Astrocyte of the cerebellum (primary cell): ENCODE results near the gene CELF4.

Experiments used
- DNase-seq: peaks from one replicate; pipeline ENCODE4 v3.0.0-alpha.2; 2011; ENCODE audit warnings: low read depth
- H3K4me3 ChIP-seq: 2 replicates; pipeline ENCODE4 v1.5.1; 2011; ENCODE audit warnings: mild to moderate bottlenecking, low read depth, low read length, moderate library complexity
- in situ Hi-C: cut with HindIII; loops from 2 replicates; pipeline ENCODE4 v1.10.0; 2017; ENCODE audit warnings: low sequenced_read_pairs
- TF ChIP-seq, protein P1 (sequence below): IDR thresholded peaks from 2 replicates; pipeline ENCODE4 v1.5.1; 2012; ENCODE audit warnings: low read length, low read depth, moderate library complexity, mild to moderate bottlenecking; ENCODE audit errors: missing control alignments

The CELF4 gene

DNA sequence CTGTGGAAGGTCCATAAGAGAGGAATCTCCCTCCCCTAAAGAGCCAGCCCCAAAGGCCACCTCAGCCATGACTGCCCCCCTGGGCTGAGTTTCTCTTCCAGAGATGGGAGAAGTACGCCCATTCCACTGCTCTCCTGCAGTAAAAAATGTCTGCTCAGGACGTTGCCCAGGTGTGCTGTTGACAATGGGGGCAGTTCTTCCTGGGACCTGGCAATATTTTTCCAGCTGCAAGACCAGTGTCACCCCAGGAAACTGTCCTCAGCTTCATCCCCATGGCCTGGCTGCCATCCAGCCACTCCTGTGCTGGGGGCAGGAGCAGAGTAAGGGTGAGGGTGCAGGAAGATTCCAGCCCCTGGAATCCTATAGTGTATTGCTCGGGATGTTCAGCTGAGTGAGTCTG is 14.3 kb downstream of the CELF4 start:
- no peak for DNase-seq
- TF ChIP-seq, protein P1, sequence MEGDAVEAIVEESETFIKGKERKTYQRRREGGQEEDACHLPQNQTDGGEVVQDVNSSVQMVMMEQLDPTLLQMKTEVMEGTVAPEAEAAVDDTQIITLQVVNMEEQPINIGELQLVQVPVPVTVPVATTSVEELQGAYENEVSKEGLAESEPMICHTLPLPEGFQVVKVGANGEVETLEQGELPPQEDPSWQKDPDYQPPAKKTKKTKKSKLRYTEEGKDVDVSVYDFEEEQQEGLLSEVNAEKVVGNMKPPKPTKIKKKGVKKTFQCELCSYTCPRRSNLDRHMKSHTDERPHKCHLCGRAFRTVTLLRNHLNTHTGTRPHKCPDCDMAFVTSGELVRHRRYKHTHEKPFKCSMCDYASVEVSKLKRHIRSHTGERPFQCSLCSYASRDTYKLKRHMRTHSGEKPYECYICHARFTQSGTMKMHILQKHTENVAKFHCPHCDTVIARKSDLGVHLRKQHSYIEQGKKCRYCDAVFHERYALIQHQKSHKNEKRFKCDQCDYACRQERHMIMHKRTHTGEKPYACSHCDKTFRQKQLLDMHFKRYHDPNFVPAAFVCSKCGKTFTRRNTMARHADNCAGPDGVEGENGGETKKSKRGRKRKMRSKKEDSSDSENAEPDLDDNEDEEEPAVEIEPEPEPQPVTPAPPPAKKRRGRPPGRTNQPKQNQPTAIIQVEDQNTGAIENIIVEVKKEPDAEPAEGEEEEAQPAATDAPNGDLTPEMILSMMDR = no peak
- in situ Hi-C loops = no loop called here
- no peak overlapping the region for H3K4me3 ChIP-seq

DNA sequence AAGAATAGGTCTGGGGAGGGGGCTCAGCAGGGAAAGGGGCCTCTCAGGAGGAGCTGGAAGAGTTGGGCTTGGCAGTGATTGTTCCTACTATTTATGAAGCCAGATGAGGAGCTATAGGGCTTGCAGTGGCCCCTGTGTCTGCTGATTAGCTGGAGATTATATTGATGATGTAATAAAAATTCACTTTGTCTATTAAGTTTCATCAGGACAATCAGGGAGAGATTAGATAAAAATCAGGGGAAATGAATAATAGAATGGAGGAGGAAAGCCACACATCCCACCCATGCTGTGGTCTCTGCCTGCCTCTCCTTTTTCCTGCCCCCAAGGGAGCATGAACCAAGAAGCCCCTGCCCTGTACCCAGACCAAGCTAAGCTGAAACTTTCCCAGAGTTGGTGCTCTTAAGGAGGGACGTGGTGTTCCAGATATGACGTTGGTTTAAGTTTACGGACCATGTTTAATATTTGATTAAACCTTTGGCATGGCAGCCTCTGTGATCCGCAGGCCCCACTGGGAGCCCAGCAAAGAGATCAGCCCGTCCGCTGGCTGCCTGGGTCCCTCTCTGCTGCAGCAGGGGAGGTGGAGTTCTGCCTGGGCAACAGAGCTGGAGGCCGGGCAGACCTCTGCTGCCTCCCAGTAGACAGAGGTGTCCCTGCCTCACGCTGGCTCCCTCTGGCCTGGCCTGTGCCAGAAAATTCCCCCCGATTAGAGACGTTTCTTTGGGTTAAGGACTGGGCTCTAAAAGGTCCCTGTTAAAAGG is 15.3 kb downstream of the CELF4 start:
- no peak for DNase-seq
- H3K4me3 ChIP-seq = no peak overlapping the region
- TF ChIP-seq, protein P1 = no peak
- in situ Hi-C loops = no loop called here

DNA sequence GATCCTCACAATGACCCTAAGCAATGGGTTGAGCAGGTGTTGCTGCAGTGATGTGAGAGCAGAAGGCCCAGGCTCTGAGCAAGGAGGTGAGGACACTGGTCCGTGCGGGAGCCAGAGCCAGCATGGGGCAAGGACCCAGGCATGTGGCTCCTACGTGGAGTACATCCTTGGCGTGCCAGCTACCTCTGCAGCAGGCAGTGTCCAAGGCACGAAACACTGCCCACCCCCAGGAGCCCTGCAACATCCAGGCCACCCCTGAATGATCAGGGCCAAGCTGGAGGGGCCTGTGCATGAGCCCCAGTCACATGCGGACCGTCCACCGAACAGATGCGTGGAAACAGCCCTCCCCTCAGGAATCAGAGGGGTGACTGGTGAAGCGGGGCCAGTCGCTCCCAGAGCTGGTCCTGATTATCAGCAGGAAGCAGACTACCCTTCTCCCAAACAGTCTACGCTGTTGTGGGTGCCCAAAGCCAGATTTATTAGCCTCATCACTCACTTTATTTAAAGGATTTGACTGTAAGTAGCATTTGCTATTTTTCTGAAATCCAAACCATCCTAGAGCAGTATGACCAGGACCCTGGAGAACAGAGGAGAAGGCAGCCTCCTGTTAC is 16.8 kb downstream of the CELF4 start:
- in situ Hi-C loops = no loop called here
- H3K4me3 ChIP-seq = no peak overlapping the region
- TF ChIP-seq, protein P1 = no peak

DNA sequence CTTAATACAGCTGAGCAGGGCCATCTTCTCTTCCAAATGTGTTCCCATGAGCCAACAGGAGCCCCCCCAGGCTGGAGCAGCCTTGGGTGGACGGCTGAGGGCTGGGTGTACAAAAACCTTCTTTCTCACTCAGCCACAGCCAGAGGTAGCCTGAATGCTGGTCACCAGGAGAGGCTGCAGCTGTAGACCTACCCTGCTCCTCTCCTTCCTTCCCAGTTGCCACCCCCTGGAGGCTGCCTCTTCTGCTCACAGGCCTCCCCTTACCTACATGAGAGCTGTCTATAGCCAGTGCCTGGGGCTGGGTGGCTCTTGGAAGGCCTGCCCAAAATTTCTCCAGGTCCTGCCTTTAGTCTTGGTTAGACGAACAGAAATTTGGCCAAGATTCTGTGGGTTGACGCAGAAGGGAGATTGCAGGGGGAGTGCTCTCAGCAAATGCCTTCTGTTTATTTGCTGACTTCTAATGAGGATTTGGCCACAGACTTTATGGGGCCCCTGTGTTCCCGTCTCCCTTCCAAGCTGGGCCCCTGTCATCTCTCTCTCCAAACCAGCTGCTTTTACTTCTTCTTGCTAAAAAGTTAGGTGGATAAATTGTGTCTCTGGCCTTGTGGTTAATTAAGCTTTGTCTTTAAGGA is 18.3 kb downstream of the CELF4 start:
- no peak for DNase-seq
- no peak overlapping the region for H3K4me3 ChIP-seq
- TF ChIP-seq, protein P1 = no peak
- in situ Hi-C loops = no loop called here

More for the DNA sequence above, 16.8 kb downstream of the CELF4 start:
- DNase-seq = no peak

DNA sequence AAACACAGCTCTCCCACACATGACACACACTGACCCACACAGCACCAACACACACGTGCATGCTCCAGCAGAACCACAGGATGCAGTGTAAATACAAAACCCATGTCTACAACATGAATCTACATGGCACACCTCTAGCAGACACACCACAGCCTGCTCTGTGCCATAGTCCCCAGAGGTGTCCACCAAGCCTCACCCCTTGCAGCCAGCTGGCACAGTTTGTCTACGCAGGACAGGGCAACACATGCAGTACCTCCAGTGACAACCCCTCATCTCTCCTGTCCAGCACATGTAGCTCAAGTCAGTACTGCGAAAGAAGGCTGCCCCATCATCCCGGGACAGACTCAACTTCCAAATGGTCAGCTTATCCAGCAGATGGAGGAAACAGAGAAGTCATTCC is 18.9 kb downstream of the CELF4 start:
- in situ Hi-C loops = no loop called here
- no peak overlapping the region for H3K4me3 ChIP-seq
- TF ChIP-seq, protein P1 = no peak
- DNase-seq = no peak

DNA sequence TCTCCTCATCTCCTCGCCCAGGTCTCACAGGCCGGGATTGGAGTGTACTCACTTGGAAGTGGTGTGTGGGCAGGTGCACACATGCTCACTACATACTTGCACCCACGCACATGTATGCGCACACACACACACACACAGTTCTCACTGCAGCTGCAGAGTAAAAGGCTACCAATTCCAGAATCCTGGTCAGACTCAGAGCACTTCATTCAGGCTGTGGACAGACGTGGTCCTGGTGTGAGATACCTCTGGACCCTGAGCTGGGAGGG is 19.4 kb downstream of the CELF4 start:
- in situ Hi-C loops = no loop called here
- no peak for DNase-seq
- no peak overlapping the region for H3K4me3 ChIP-seq

More for the DNA sequence above, 19.4 kb downstream of the CELF4 start:
- TF ChIP-seq, protein P1 = no peak
